ENCODE measurements around the gene VGLL4. TPM values are rescaled to one million over a fixed set of nuclear protein-coding genes. Genes with fewer than 3 reads are reported as not detected.

Gene VGLL4
- total RNA-seq, 1 experiment from 2014 or later = 46.3 TPM

DNA sequence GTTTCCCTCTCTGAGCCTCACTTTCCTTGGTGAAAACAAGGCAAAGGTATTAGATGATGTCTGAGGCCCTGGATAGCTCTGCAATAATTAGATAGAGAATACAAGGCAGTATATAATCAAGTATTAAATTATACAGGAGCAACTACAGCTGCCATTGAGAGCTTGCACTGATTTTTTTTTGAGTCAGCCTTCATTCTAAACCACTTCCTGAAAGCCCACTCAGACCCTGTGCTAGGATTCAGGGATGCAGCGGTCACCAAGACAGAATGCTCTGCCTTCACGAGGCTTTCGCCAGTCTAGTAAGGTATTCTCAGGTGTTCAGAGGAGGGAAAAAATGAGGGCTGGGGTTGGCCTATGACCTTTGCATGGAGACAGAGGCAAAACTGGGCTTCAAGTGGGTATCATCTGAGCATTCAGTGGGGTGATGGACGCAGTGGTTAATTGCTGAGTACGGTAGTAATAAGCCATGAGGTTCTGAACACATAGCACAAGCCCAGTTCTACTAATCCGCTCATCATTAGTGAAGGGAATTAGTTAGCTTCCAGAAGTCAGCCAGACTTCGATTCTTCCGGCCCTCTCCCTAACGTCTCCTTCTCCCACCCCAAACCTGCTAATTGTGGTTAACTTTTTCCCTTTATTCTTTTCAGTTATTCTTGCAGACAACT, 3.6 kb downstream of the VGLL4 start:
- no peak overlapping the region for H3K4me3 ChIP-seq (ENCODE audit: low read length)

DNA sequence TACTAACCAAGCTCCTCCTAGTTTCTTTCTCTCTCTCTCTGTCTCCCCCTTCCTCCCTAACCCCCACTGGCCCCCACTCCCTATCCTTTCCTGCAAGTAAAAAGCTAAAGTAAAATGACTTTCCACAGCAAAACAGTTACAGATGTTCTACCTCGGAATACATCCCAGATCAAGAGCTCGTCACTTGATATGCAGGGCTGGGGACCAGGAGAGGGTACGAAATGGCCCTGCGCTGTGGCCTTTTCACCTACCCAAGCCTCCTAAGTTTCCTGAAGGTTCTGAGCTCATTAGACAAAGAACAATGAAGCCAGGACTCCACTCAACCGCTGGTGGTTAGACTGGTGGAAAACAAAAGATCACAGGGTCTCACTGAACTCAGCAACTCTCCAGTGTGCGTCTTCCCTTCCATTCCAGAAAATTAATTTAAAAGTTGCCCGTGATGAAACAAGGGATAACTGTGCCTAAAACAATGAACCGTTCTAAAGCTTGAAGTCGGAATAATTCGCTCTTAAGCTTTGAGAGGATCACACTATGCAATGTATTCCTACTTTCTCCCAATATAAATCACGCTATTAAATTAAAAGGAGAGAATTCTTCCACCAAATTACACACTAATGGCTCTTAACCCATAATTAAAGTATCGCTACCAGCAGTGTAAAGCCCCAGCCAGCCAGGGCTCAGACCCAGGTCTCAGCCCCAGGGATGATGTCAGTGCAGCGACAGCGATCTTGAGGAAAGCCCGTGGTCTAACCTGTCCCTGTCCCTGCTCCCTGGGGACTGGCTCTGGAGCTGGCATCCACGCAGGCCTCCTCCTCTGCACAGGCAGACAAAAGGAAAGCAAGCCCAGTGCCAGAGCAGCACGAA, 5.0 kb downstream of the VGLL4 start:
- ATAC-seq (no peak), DNase-seq (no peak)
- H3K4me1 ChIP-seq (ENCODE audit: insufficient read depth, low read length) = peaks cover 22% of the 10 kb centered on the region; the same call in 1 of the 2 replicates
- H3K27ac ChIP-seq (ENCODE audit: low read length) = no peak overlapping the region
- CTCF ChIA-PET = no interaction called here
- no peaks in the 10 kb centered on the region for H3K36me3 ChIP-seq (ENCODE audit: low read depth, low read length)
- POLR2A ChIA-PET (ENCODE audit: unreplicated experiment) = interaction anchor here (0.6 to 0.7 kb wide), 3 partner anchors 23 to 1318 kb away, joined by 3 to 5 read pairs (median 3); partner anchors contain the start of gene SEC13
- H3K4me3 ChIP-seq (ENCODE audit: low read length) = no peak overlapping the region; the same call in 1 of the 2 replicates
- no peak overlapping the region for H3K9ac ChIP-seq (ENCODE audit: low read length)
- no peak overlapping the region for H2AFZ ChIP-seq (ENCODE audit: low read length)
- H3F3A ChIP-seq (ENCODE audit: low read length, unreplicated experiment) = no peaks in the 10 kb centered on the region
- H3K27me3 ChIP-seq (ENCODE audit: low read length) = no peaks in the 10 kb centered on the region
- H3K9me3 ChIP-seq (ENCODE audit: low read length) = no peaks in the 10 kb centered on the region
- H3K4me2 ChIP-seq (ENCODE audit: low read length) = peak overlapping the region; percentile 44
- no TSS peak for BruUV-seq (replicated peaks)
- no peaks in the 10 kb centered on the region for H3K9me2 ChIP-seq (replicated peaks; ENCODE audit: low read length)
- peaks cover 100% of the 10 kb centered on the region for H3K79me2 ChIP-seq (ENCODE audit: low read length)
- TF ChIP-seq EZH2 (IDR thresholded peaks at IDR 0.05; ENCODE audit: low read length, unreplicated experiment) (no peak), EZH2phosphoT487 (IDR thresholded peaks at IDR 0.05; ENCODE audit: borderline replicate concordance, low read length) (no peak), CTCF (conservative IDR thresholded peaks at IDR 0.05; ENCODE audit: low read depth, low read length) (no peak)
- peaks cover 28% of the 10 kb centered on the region for H4K20me1 ChIP-seq (ENCODE audit: low read length)
- intact Hi-C loops (cut with micrococcal nuclease) = no loop called here

More for the DNA sequence above, 3.6 kb downstream of the VGLL4 start:
- BruUV-seq (replicated peaks) = no TSS peak
- Histone ChIP-seq H3K79me2 (ENCODE audit: low read length) (peaks cover 86% of the 10 kb centered on the region), H3K36me3 (ENCODE audit: low read depth, low read length) (no peaks in the 10 kb centered on the region), H3K27ac (ENCODE audit: low read length) (no peak overlapping the region), H3K4me2 (ENCODE audit: low read length) (peak overlapping the region; percentile 96), H3K9ac (ENCODE audit: low read length) (no peak overlapping the region), H2AFZ (ENCODE audit: low read length) (no peak overlapping the region), H3K27me3 (ENCODE audit: low read length) (no peaks in the 10 kb centered on the region), H3F3A (ENCODE audit: low read length, unreplicated experiment) (no peaks in the 10 kb centered on the region), H3K4me1 (ENCODE audit: insufficient read depth, low read length) (peaks cover 22% of the 10 kb centered on the region; the same call in 1 of the 2 replicates), H3K9me2 (replicated peaks; ENCODE audit: low read length) (no peaks in the 10 kb centered on the region), H4K20me1 (ENCODE audit: low read length) (peaks cover 28% of the 10 kb centered on the region), H3K9me3 (ENCODE audit: low read length) (no peaks in the 10 kb centered on the region)
- ChIA-PET POLR2A (ENCODE audit: unreplicated experiment) (interaction anchor here (0.6 kb wide), 1 partner anchor 17 kb away, joined by 4 read pairs; no protein-coding TSS in a partner anchor), CTCF (no interaction called here)
- DNase-seq (no peak), ATAC-seq (no peak)
- TF ChIP-seq EZH2phosphoT487 (IDR thresholded peaks at IDR 0.05; ENCODE audit: borderline replicate concordance, low read length) (no peak), CTCF (conservative IDR thresholded peaks at IDR 0.05; ENCODE audit: low read depth, low read length) (no peak), EZH2 (IDR thresholded peaks at IDR 0.05; ENCODE audit: low read length, unreplicated experiment) (no peak)
- intact Hi-C loops (cut with micrococcal nuclease) = loop anchor here (5.0 kb wide), 1 partner anchor 118 kb away; no protein-coding TSS in a partner anchor

Data from PC-3 (cell line).